ENCODE results near the gene STAT3. TPM values are rescaled to one million over a fixed set of nuclear protein-coding genes. Genes with fewer than 3 reads are reported as not detected.

The STAT3 gene
- total and polyA plus RNA-seq, 9 of the 15 experiments (the other 6 are each of a cell fraction or from before 2014, with no cell fraction given) = 90.0 to 179 (median 114) TPM

- TF ChIP-seq BRCA1 (IDR thresholded peaks at IDR 0.05) = no peak
- TF ChIP-seq BRCA1 (CRISPR knock-in tag; IDR thresholded peaks at IDR 0.05) = no peak
- no peak for TF ChIP-seq HDAC6 (IDR thresholded peaks at IDR 0.05; ENCODE audit: low read depth, low read length)
- TF ChIP-seq NCOA1 (IDR thresholded peaks at IDR 0.05; ENCODE audit: low read depth) = 0 out of 2 replicates have a peak, but pooled peaks have one; percentile 54
- no peak for TF ChIP-seq ATF4 (CRISPR knock-in tag; IDR thresholded peaks at IDR 0.05)
- peak; percentile 59 for TF ChIP-seq MGA (IDR thresholded peaks at IDR 0.05)
- no peak for TF ChIP-seq ARID3B (CRISPR knock-in tag; IDR thresholded peaks at IDR 0.05; ENCODE audit: borderline replicate concordance)
- TF ChIP-seq ZNF57 (CRISPR knock-in tag; IDR thresholded peaks at IDR 0.05) = no peak
- 0 out of 2 replicates have a peak, but pooled peaks have one; percentile 29 for TF ChIP-seq CHCHD3 (CRISPR knock-in tag; IDR thresholded peaks at IDR 0.05)
- TF ChIP-seq ZNF830 (CRISPR knock-in tag; IDR thresholded peaks at IDR 0.05) = no peak
- TF ChIP-seq MIER1 (IDR thresholded peaks at IDR 0.05; ENCODE audit: low read depth) = no peak
- TF ChIP-seq GMEB1 (CRISPR knock-in tag; IDR thresholded peaks at IDR 0.05) = no peak
- peak; percentile 80; the same call in 1 of the 2 replicates for TF ChIP-seq NFRKB (IDR thresholded peaks at IDR 0.05; ENCODE audit: low read depth)
These were observed 111.5 kb downstream of the STAT3 start (continued) for GRCh38 chr17:42276609-42277341.
